ENCODE data around the gene FGF1. TPM values are rescaled to one million over a fixed set of nuclear protein-coding genes. Genes with fewer than 3 reads are reported as not detected.

The FGF1 gene
- total RNA-seq, 1 donor from 2014 or later = not detected

GRCh38 chr5:142683116-142683515 lies 2.8 kb downstream of the FGF1 start:
- H3K27ac Mint-ChIP-seq = no peak overlapping the region
- TF ChIP-seq, protein P1, sequence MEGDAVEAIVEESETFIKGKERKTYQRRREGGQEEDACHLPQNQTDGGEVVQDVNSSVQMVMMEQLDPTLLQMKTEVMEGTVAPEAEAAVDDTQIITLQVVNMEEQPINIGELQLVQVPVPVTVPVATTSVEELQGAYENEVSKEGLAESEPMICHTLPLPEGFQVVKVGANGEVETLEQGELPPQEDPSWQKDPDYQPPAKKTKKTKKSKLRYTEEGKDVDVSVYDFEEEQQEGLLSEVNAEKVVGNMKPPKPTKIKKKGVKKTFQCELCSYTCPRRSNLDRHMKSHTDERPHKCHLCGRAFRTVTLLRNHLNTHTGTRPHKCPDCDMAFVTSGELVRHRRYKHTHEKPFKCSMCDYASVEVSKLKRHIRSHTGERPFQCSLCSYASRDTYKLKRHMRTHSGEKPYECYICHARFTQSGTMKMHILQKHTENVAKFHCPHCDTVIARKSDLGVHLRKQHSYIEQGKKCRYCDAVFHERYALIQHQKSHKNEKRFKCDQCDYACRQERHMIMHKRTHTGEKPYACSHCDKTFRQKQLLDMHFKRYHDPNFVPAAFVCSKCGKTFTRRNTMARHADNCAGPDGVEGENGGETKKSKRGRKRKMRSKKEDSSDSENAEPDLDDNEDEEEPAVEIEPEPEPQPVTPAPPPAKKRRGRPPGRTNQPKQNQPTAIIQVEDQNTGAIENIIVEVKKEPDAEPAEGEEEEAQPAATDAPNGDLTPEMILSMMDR (IDR thresholded peaks at IDR 0.05; ENCODE audit: unreplicated experiment) = no peak

DNA sequence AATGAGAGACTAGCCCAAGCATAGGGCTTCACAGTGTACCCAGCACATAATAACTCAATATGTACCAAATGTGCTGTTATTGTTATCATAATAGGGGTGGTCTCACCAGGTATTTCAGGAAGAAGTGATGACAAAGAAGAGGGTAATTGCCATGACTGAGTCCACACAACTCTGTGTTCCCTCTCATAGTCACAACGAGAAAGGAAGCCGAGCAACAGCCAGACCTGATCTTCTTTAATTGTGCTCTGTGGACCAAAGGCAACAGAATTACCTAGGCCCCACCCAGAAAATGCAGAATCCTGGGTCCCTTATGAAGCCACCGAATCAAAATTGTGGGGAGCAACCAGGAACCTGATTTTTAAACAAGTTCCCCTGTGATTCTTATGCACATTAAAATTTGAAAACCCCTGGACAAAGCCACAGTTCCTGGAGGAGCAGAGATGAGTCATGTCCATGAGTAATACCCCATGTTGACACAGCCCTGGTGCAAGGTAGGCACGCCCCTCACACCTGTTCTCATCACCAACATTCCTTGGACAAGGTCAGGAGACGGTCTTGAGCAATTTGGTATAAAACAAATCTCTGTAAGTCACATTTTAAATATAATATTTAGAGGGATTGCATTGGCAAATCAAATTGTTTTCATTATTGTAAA lies 5.2 kb downstream of the FGF1 start:
- TF ChIP-seq, protein P1 (IDR thresholded peaks at IDR 0.05; ENCODE audit: unreplicated experiment) = no peak
- no peak overlapping the region for H3K4me3 Mint-ChIP-seq (ENCODE audit: low read depth)
- H3K27me3 Mint-ChIP-seq = peaks cover 18% of the 10 kb centered on the region
- DNase-seq (ENCODE audit: low spot score, unreplicated experiment) = no peak
- H3K4me1 Mint-ChIP-seq (ENCODE audit: low read depth) = peaks cover 6% of the 10 kb centered on the region
- H3K27ac Mint-ChIP-seq = no peak overlapping the region
- no peaks in the 10 kb centered on the region for H3K36me3 Mint-ChIP-seq (ENCODE audit: insufficient read depth)
- H3K9me3 Mint-ChIP-seq (ENCODE audit: low read depth) = no peaks in the 10 kb centered on the region

More at GRCh38 chr5:142683116-142683515, 2.8 kb downstream of the FGF1 start:
- no peaks in the 10 kb centered on the region for H3K36me3 Mint-ChIP-seq (ENCODE audit: insufficient read depth)
- H3K4me3 Mint-ChIP-seq (ENCODE audit: low read depth) = no peak overlapping the region
- H3K9me3 Mint-ChIP-seq (ENCODE audit: low read depth) = no peaks in the 10 kb centered on the region
- H3K27me3 Mint-ChIP-seq = peaks cover 14% of the 10 kb centered on the region
- peaks cover 11% of the 10 kb centered on the region for H3K4me1 Mint-ChIP-seq (ENCODE audit: low read depth)
- no peak for DNase-seq (ENCODE audit: low spot score, unreplicated experiment)

DNA sequence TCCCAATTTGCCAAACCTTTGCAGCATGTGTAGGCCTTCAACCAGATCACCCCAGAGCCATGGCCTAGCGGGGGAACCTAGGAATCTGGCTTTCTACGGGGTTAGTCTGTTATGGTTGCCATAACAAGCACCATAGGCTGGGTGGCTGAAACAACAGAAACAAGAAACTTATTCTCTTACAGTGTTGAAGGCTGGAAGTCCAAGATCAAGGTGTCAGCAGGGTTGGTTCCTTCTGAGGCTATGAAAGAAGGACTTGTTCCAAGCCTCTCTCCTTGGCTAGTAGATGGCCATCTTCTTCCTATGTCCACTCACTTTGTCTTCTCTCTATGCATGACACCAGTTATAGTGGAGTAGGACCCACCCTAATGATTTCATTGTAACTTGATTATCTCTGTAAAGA lies 6.1 kb downstream of the FGF1 start:
- TF ChIP-seq, protein P1 (IDR thresholded peaks at IDR 0.05; ENCODE audit: unreplicated experiment) = no peak
- Mint-ChIP-seq H3K4me3 (ENCODE audit: low read depth) (no peak overlapping the region), H3K4me1 (ENCODE audit: low read depth) (peaks cover 4% of the 10 kb centered on the region), H3K9me3 (ENCODE audit: low read depth) (no peaks in the 10 kb centered on the region), H3K36me3 (ENCODE audit: insufficient read depth) (no peaks in the 10 kb centered on the region), H3K27me3 (peaks cover 18% of the 10 kb centered on the region), H3K27ac (no peak overlapping the region)
- DNase-seq (ENCODE audit: low spot score, unreplicated experiment) = no peak

- TF ChIP-seq, protein P1 (IDR thresholded peaks at IDR 0.05; ENCODE audit: unreplicated experiment) = no peak
- no peaks in the 10 kb centered on the region for H3K4me1 Mint-ChIP-seq (ENCODE audit: low read depth)
- peaks cover 18% of the 10 kb centered on the region for H3K27me3 Mint-ChIP-seq
- no peak overlapping the region for H3K4me3 Mint-ChIP-seq (ENCODE audit: low read depth)
- no peaks in the 10 kb centered on the region for H3K36me3 Mint-ChIP-seq (ENCODE audit: insufficient read depth)
- no peaks in the 10 kb centered on the region for H3K9me3 Mint-ChIP-seq (ENCODE audit: low read depth)
- H3K27ac Mint-ChIP-seq = no peak overlapping the region
- DNase-seq (ENCODE audit: low spot score, unreplicated experiment) = no peak
These were observed 7.4 kb downstream of the FGF1 start for GRCh38 chr5:142678529-142678928.

- Mint-ChIP-seq H3K4me1 (ENCODE audit: low read depth) (no peaks in the 10 kb centered on the region), H3K27me3 (peaks cover 18% of the 10 kb centered on the region), H3K36me3 (ENCODE audit: insufficient read depth) (no peaks in the 10 kb centered on the region), H3K27ac (no peak overlapping the region), H3K4me3 (ENCODE audit: low read depth) (no peak overlapping the region), H3K9me3 (ENCODE audit: low read depth) (no peaks in the 10 kb centered on the region)
- no peak for DNase-seq (ENCODE audit: low spot score, unreplicated experiment)
- TF ChIP-seq, protein P1 (IDR thresholded peaks at IDR 0.05; ENCODE audit: unreplicated experiment) = no peak
These were observed 8.7 kb downstream of the FGF1 start for GRCh38 chr5:142677198-142677597.

Data from progenitor cell of endocrine pancreas (in vitro differentiated cells).